ENCODE data around the gene UGGT1.

- TF ChIP-seq ZNF114 (CRISPR knock-in tag; IDR thresholded peaks at IDR 0.05) = no peak
- TF ChIP-seq CTCF (conservative IDR thresholded peaks at IDR 0.05; ENCODE audit: low read depth in 2 of 2) = no peak
These were observed 63.2 kb downstream of the UGGT1 start for GRCh38 chr2:128154225-128154624.
